SKM-1 treated with dmso at 0.1 percent for 144 hours (cell line): ENCODE results near the gene PDE6B.

Experiments used
- DNase-seq: peaks from one replicate; lab custom pipeline; 2025; ENCODE audit not compliant: unreplicated experiment; lab: John Stamatoyannopoulos, UW

Gene PDE6B

DNA sequence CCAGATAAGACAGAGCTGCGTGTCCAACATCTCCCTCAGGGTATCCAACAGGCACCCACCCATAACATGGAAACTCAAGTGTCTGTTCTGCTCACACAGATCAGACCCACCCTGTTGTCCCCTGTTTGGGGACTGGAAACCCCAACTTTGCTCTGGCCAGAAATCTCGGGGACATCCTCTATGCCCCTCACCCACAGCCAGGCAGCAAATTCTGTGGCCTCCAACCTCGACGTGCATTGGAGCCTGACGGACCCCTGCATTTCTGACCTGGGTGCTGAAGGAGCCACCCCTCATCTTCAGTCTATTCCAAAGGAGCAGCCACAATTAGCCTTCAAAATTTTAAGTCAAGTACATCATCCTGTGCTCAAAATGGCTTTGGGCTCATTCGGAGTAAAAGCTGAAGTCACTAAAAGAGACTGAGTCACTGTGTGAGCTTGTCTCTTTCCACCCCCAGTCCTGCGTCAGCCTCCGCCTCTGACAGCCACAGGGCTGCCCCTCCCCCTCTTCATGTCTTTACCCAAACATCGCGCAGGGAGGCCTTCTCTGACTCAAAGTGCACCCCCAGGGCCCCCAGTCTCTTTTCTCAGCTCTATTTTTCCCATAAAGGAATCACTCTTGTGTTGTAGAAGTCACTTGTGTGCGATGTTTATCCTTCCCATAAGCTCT is 24.4 kb upstream of the PDE6B start:
- DNase-seq = no peak

DNA sequence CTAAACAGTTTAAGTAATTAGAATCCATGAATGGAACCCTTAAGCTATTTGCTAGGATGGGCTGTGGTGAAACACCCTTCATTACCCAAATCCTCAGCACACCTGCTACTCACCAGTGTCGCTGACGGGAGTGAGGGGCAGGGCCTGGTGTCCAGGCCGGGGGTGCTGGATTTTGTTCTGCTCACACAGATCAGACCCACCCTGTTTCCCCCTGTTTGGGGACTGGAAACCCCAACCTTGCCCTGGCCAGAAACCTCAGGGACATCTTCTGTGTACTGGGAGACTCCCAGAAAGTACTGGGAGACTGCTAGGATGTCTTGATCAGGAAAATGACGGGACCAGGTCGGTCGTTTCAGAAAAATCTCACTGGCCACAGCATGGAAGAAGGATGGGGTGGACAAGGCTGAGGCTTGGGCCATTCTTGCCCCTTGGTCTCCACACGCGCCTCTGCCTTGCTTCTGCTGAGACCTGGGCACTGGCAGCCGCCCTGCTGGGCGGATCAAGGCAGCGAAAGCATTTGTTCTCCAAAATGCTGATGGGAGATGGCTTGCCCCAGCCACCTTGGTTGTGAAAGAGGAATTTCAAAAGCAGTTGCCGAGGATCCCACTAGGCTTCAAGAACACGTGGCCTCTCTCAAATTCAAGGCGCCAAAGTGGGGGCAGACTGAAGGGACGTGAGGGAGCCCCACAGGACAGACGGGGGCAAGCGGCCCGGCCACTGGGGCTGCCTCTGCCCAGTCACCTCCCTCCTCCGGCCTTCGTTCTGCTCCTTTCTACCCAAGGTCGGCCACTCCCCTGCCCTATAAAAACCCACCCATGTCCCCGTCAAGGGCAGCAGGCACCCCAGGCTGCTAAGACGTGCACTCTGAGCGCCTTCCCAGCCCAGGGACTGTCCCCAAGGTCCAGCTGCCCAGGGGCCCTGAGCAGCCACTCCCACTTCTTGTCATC is 23.5 kb upstream of the PDE6B start:
- DNase-seq = no peak

DNA sequence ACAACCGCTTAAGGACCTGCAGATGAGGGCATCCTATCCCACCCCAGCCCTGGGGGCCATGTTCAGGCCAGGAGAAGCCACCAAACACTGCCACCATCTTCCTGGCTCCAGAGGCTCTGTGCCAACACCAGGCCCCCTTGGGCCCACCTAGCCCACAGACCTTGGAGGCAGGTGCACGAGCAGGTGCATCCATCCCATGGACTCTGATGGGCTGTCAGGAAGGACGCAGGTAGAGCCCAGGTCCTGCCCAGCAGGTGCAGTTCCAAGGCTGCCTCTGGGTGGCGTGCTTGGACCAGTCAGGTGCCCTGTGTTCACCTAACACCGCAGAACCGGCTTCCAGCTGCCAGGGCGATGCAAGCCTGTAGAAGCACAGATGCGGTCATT is 22.8 kb upstream of the PDE6B start:
- DNase-seq = no peak

DNA sequence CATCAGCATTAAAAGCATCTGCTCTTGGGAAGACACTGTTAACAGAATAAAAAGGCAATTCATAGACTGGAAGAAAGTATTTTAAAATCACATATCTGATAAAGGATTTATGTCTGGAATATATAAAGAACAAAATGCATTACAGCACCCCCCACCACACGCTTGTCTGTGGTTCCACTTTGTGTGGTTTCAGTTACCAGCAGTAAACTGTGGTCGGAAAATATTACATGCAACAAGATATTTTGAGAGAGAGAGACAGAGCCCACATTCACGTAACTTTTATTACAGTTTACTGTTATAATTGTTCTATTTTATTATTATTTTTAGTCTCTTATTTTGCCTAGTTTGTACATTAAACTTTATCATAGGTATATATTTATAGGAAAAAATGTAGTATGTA is 21.2 kb upstream of the PDE6B start:
- no peak for DNase-seq

DNA sequence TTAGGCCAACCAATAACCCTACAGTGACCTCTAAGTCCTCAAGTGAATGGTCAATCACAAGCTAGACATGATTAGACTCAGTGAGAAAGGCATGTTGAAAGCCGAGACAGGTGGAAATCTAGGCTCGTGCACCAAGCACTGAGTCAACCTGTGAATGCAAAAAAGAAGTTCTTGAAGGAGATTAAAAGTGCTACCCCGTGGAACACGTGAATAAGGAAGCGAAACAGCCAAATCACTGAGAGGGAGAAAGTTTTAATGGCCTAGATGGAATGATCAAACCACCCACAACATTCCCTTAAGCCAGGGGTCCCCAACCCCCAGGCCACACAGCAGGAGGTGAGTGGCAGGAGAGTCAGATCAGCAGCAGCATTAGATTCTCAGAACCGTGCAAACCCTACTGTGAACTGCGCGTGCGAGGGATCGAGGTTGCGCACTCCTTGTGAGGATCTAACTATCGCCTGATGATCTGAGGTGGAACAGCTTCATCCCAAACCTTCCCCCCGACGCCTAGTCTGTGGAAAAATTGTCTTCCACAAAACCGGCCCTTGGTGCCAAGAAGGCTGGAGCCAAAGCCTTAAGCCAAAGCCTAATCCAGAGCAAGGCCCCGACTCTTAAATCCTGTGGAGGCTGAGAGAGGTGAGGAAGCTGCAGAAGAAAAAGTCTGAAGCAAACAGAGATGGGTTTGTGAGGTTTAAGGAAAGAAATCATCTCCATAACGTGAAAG is 19.5 kb upstream of the PDE6B start:
- no peak for DNase-seq

DNA sequence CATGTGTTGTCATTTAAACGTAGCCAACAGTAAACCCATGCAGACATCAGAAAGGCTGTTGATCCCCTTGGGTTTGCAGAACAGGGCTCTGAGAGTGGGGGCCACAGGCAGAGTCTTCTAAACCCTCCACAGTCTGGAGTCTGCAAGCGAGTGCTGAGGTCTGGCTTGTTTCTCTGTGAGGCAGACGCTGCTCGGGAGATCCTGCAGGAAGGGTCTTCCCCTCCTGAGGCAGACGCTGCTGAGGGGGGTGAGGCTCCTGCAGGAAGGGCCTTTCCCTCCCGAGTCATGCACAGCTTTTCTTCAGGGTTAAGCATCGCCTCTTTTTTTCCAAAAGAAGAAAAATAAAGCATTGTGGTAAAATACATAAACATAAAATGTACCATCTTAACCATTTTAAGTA is 17.1 kb upstream of the PDE6B start:
- DNase-seq = no peak

DNA sequence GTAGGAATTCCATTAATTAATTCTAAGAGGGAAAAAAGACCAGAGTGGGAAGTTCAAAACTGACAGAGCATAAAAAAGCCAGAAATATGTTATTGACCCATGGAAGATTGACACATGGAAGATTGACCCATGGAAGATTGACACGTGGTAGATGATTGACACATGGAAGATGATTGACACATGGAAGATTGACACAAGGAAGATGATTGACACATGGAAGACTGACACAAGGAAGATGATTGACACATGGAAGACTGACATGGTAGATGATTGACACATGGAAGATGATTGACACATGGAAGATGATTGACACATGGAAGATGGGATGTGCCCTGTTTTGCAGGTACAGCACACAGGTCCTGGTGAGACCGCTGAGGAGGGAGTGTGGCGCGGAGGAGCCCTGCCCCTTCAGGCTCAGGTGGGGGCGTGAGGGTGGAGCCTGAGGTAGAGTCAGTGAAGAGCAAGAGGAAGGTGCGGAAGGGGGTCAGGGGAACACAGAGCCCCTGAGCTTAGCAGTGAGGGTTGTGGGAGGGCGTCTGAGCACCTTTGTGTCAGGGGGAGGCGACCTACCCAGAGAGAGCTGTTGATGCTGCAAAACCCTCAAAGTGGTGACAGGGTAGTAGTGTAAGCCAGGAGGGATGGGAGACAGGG is 15.8 kb upstream of the PDE6B start:
- DNase-seq = no peak

DNA sequence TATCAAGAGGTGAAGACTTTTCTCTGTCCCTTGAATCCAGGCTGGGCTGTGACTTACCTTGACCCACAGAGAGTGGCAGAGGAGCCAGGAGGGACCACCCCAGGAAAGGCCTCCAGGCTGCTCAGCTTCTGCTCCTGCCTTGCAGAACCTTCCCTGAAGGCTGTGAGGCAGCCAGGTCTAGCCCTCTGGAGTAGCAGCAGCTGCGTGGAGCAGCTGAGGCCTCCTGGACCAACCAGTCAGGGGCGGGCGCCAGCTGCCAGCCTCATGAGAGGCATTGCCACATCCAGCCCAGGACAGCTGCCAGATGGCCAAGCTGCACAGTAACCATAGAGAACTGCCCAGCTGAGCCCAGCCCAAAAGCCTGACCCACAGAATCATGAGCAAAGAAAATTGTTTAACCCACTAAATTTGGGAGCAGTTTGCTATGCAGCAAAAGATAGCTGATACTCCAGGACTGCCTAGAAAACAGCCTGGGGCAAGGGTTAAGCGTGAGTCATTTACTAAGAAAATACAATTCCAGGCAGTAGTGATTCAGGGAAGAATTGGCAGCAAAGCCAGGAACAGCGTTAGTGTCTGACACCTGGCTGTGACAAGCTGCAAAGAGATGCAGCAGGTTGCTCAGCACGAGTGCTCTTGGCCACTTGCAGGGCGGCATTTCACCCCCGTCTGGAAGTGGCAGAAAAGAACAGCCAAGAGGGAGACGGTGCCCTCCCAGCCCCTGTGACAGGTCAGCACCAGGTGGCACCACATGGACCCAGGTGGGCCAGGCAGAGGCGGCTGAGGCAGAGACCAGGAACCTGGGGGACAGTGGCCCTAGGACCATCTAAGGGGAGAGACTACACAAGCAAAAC is 14.7 kb upstream of the PDE6B start:
- no peak for DNase-seq

DNA sequence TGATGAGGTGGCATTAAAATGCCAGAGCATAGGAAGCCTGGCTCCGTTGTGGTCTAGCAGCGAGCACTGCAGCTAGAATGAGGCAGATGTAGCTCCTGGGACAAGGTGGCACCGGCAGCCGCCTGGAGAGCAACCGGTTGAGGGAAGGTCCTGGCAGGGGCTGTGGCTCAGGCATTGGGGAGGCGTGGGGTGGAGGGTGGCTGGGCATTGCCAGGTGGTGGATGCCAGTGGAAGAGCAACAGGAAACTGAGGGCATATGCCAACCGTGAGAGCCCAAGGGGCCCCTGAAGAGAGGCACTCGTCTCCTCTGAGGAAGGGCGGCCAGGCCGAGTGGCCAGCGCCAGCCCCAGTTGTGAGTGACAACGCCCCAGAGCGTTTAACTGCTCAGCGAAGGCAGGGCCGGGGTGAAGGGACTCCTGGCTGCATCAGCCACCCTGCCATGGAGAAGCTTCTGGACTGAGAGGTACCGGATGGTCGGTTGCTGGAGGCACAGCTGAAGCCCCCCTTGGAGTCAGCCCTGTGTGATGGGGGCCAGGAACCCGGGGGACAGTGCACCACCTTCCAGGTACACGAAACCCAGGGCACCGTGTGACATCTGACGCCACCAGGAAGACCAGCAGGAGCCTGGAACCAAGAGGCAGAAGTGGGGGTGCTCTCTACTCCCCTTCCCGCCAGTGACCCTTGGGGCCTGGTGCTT is 13.2 kb upstream of the PDE6B start:
- DNase-seq = no peak

DNA sequence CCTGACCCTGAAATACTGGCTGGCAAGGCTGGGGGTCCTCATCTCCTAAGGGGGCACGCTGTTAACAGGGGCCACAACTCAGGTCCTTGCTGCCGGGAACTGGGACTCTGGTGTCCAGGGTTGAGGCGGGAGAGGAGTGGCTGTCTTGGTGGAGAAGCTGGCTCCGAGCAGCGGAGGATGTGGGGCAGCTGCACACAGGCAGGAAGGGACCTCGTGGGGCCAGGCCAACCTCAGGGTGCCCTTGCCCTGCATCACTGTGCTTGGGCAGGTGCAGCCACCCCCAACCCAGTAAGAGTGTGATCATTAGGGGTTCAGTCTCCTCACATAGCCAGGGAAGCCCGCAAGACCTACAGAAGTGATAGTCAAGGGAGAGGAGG is 12.6 kb upstream of the PDE6B start:
- DNase-seq = no peak

DNA sequence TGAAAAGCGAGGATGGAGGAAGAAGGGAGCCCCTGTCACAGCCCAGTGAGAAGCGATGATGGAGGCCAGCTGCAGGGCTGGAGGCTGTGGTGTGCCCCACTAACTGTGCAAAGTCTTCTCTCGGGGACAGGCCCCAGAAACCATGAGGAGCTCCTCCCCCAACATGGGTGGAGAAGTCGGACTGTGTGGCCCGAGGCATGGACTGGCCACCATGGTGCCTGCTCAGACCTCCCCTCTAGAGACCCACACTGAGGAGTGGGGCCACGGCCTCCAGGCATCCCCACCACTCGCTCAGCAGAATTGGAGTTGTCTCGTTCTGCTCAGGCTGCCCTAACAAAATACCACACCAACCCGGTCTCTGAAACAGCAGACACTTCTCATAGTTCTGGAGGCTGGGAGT is 12.2 kb upstream of the PDE6B start:
- DNase-seq = no peak

DNA sequence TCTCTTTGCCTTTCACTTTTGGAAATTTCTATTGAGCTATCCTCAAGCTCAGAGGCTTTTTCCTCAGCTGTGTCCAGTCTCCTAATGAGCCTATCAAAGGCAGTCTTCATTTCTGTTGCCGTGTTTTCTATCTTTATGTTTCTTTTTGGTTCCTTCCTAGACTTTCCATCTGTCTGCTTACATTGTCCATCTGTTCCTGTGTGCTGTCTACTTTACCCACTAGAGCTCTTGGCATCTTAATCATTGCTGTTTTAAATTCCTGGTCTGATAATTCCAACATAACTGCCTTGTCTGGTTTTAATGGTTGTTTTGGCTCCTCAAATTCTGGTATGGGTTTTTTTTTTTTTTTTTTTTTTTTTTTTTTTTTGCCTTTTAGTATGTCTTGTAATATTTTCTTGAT is 9.3 kb upstream of the PDE6B start:
- DNase-seq = no peak

DNA sequence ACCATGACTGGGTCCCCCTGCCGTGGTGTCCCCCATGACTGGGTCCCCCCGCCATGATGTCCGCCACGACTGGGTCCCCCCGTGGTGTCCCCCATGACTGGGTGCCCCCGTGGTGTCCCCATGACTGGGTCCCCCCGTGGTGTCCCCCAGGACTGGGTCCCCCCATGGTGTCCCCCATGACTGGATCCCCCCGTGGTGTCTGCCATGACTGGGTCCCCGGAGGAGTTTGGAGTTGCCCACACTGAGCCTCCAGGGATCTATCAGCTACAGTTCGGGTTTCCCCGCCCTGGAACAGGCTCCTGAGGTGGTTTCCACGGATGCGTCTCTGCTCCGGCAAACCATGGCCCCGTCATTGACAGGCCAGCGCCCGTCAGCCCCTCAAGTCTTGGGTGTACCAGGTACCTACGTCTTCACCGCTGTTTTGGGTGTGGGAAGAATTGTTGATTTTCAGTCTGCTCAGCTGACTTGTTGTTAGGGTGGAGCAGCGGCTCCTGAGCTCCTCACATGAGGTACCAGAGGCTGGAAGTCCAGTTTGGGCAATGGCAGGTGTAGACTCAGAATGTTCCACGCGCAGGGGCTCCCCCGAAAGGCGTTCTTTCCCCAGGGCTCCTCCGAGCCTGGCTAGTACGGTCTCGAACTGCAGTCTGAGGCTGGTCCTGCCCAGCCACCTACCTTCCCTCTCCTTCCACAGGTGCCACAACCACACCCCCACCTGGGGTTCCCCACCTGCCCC is 8.3 kb upstream of the PDE6B start:
- DNase-seq = no peak

DNA sequence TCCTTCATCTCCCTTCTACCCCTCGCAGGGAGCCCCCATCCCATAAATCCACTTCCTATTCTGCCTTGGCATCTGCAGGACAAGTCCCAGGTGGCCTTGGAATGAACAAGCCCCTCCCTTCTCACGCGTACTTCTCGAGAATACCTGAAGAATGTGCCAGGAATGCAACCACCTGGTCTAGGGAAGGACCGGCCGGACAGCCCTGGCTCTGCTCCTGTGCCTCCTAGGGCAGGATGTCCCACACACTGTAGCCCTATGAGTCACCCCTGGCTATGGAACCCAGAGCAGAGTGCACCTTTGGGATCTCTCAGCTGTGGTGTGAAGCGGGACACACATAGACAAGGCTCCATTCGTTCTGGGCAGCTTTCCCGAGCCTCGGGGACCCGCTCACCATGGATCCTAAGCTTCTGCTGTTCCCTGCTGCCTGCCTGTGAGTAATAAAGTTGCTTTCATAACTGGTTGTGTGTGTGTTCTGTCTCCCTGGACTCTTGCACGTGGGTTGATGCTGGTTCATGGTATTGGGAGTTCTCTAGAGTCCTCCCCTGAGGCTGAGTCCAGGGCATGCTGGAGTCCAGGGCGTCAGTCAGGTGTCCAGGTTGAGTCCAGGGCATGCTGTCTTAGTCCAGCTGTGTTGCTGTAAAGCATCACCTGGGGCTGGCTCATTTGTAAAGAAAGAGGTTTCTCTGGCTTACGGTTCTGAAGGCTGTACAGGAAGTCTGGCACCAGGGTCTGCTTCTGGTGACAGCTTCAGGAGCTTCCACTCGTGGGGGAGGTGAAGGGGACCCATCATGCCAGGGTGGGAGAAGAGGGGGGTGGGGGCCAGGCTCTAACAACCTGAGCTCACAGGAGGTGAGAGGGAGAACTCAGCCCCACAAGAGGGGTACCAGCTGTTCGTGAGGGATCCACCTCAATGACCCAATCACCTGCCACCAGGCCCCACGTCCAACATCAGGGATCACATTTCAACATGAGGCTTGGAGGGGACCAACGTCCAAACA is 7.4 kb upstream of the PDE6B start:
- DNase-seq = no peak

DNA sequence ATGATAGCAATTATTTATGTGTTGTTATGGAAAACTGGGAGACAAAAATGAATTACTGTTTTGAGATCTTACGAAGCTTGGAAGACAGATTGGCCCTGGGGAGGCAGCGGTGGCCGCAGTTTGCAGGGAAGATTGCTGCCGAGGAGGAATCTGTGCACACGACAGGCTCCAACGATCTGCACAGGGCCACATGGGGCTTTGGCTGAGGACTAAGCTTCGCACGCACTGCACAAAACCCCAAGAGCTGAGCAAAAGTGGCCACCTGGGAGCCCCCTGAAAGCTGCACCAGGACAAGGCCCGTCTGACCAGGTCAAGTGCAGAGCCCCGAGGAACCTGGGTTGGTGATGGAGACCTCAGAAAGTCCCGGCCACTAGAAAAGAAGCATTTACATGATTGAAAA is 5.2 kb upstream of the PDE6B start:
- no peak for DNase-seq

DNA sequence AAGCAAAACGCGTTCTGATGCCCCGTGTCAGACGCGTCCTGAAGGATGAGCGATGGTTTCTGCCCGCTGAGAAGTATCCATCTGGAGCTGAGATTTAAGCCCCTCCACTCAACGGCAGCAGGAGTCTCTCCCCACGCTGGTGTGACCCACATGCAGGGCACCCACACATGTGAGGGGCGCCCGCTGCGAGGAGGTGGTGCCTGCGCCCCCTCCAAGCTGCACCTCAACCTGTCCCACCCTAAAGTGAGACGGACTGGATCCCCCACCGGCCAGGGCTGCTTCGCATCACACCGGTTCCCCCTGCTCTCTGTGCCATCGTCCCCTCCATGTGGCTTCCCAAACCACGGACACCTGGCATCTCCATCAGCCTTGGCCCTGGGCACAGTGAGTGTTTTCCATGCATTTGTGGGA is 4.5 kb upstream of the PDE6B start:
- DNase-seq = no peak

DNA sequence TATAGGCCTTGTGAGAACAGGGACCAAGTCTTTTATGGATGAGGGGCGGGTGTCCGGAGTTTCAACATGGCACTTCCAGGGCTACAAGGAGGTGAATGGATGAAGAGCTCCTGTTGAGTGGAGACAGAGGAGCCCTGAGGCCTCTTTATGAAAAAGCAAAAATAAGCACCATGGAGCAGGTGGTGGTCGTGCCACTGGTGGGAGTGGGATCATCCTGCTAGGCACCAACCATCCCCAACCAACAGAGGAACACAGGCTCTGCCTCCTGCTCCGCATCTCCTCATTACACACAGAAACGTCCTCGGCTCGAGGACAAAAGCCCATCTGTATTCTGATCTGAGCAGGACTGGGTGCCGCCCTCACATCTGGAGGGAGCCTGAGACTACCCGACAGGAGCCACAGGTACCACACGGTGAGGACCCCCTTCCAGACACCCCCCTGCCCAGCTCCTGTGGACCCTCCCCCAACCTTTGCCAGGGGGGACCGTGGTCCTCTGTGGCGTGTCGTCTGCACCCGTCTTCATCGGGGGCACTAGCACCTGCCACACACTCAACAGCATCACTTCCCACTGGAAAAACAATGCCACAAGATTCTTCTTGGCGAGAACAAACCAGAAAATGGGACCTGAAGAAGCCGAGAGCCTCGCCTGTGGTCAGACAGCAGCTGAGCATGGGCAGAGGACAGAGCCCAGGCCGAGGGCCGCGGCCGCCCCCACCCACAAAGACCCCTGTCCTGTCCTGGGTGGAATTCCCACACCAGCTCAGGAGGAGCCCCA is 3.9 kb upstream of the PDE6B start:
- no peak for DNase-seq
